ENCODE data around the gene LRRC2. TPM values are rescaled to one million over a fixed set of nuclear protein-coding genes. Genes with fewer than 3 reads are reported as not detected.

Gene LRRC2
- total and polyA plus RNA-seq, 2 donors (not counting 1 experiment from before 2014, with no cell fraction given), result 3.8 to 6.0 TPM

GRCh38 chr3:46576386-46576785 is 10.3 kb upstream of the LRRC2 start:
- TF ChIP-seq, protein P1, sequence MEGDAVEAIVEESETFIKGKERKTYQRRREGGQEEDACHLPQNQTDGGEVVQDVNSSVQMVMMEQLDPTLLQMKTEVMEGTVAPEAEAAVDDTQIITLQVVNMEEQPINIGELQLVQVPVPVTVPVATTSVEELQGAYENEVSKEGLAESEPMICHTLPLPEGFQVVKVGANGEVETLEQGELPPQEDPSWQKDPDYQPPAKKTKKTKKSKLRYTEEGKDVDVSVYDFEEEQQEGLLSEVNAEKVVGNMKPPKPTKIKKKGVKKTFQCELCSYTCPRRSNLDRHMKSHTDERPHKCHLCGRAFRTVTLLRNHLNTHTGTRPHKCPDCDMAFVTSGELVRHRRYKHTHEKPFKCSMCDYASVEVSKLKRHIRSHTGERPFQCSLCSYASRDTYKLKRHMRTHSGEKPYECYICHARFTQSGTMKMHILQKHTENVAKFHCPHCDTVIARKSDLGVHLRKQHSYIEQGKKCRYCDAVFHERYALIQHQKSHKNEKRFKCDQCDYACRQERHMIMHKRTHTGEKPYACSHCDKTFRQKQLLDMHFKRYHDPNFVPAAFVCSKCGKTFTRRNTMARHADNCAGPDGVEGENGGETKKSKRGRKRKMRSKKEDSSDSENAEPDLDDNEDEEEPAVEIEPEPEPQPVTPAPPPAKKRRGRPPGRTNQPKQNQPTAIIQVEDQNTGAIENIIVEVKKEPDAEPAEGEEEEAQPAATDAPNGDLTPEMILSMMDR (conservative IDR thresholded peaks at IDR 0.05 in 1 of 2, IDR thresholded peaks at IDR 0.05 in 1 of 2; ENCODE audit: low read depth in 1 of 2, low read length in 2 of 2), result no peak
- TF ChIP-seq EZH2 (IDR thresholded peaks at IDR 0.05; ENCODE audit: low read length, missing control alignments), result no peak
- DNase-seq (ENCODE audit: low read depth in 2 of 2), result no peak
- H4K20me1 ChIP-seq (ENCODE audit: control insufficient read depth, extremely low read depth, insufficient read depth, low read length), result no peaks in the 10 kb centered on the region
- H2AFZ ChIP-seq (ENCODE audit: low read length), result no peak overlapping the region
- no peak overlapping the region for H3K4me2 ChIP-seq (ENCODE audit: extremely low read depth, insufficient read depth, low read length)
- H3K27ac ChIP-seq (ENCODE audit: insufficient read depth, low read length), result no peak overlapping the region
- no peaks in the 10 kb centered on the region for H3K4me1 ChIP-seq (ENCODE audit: control insufficient read depth, extremely low read depth, insufficient read depth, low read length)
- no peaks in the 10 kb centered on the region for H3K36me3 ChIP-seq (ENCODE audit: control insufficient read depth, insufficient read depth, low read length)
- H3K4me3 ChIP-seq (replicated peaks in 1 of 4; ENCODE audit: control extremely low read depth in 1 of 4, insufficient read depth in 1 of 4, low read depth in 3 of 4, low read length in 4 of 4), result no peak overlapping the region
- no peaks in the 10 kb centered on the region for H3K79me2 ChIP-seq (ENCODE audit: control insufficient read depth, insufficient read depth, low read length)
- no peaks in the 10 kb centered on the region for H3K9me3 ChIP-seq (ENCODE audit: control insufficient read depth, insufficient read depth, low read depth, low read length)
- no peaks in the 10 kb centered on the region for H3K27me3 ChIP-seq (ENCODE audit: control insufficient read depth, insufficient read depth, low read length)
- no peak overlapping the region for H3K9ac ChIP-seq (ENCODE audit: insufficient read depth, low read length)

- H3K27ac ChIP-seq (ENCODE audit: insufficient read depth, low read length), result no peak overlapping the region
- no peaks in the 10 kb centered on the region for H3K36me3 ChIP-seq (ENCODE audit: control insufficient read depth, insufficient read depth, low read length)
- TF ChIP-seq, protein P1 (conservative IDR thresholded peaks at IDR 0.05 in 1 of 2, IDR thresholded peaks at IDR 0.05 in 1 of 2; ENCODE audit: low read depth in 1 of 2, low read length in 2 of 2), result no peak
- TF ChIP-seq EZH2 (IDR thresholded peaks at IDR 0.05; ENCODE audit: low read length, missing control alignments), result no peak
- no peak overlapping the region for H3K4me3 ChIP-seq (replicated peaks in 1 of 4; ENCODE audit: control extremely low read depth in 1 of 4, insufficient read depth in 1 of 4, low read depth in 3 of 4, low read length in 4 of 4)
- H3K9me3 ChIP-seq (ENCODE audit: control insufficient read depth, insufficient read depth, low read depth, low read length), result no peaks in the 10 kb centered on the region
- H4K20me1 ChIP-seq (ENCODE audit: control insufficient read depth, extremely low read depth, insufficient read depth, low read length), result no peaks in the 10 kb centered on the region
- no peaks in the 10 kb centered on the region for H3K79me2 ChIP-seq (ENCODE audit: control insufficient read depth, insufficient read depth, low read length)
- H3K9ac ChIP-seq (ENCODE audit: insufficient read depth, low read length), result no peak overlapping the region
- no peak for DNase-seq (ENCODE audit: low read depth in 2 of 2)
- no peak overlapping the region for H2AFZ ChIP-seq (ENCODE audit: low read length)
- H3K4me1 ChIP-seq (ENCODE audit: control insufficient read depth, extremely low read depth, insufficient read depth, low read length), result no peaks in the 10 kb centered on the region
- H3K27me3 ChIP-seq (ENCODE audit: control insufficient read depth, insufficient read depth, low read length), result no peaks in the 10 kb centered on the region
- no peak overlapping the region for H3K4me2 ChIP-seq (ENCODE audit: extremely low read depth, insufficient read depth, low read length)
Measured at GRCh38 chr3:46575577-46576222, 9.6 kb upstream of the LRRC2 start.

DNA sequence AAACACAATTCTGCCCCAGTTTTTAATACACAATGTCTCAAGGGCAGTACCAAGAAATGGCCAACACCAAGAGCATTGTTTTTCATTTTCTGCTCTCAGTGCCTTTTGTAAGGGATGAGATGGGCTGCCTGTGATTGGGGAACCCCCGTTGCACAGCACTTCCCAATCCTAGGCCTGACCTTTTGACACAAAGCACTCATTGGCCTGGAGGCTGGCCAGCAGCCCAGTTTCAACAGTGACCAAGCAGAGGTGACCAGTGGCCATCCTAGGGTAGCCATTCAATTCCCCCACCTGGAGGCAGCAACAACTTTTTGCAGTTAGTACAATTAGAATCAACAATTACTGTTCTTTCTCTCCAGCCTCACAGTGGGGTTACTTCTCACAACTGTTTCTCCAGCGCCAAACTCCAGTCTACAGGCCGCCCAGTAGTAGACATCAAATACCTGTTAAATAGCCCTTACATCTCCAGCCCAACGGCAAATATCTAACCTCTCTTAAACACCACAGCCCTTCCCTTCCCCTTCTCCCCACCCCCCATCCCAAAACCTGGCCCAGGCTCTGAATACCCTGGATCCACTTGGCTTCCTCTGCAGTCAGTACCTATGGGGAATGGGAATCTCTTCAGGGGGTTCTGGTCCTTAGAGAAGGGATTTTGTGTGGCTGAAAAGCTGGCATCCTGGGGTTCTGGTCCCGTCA is 8.9 kb upstream of the LRRC2 start:
- H2AFZ ChIP-seq (ENCODE audit: low read length), result no peak overlapping the region
- no peaks in the 10 kb centered on the region for H3K4me1 ChIP-seq (ENCODE audit: control insufficient read depth, extremely low read depth, insufficient read depth, low read length)
- H3K9me3 ChIP-seq (ENCODE audit: control insufficient read depth, insufficient read depth, low read depth, low read length), result no peaks in the 10 kb centered on the region
- no peaks in the 10 kb centered on the region for H3K36me3 ChIP-seq (ENCODE audit: control insufficient read depth, insufficient read depth, low read length)
- H3K4me2 ChIP-seq (ENCODE audit: extremely low read depth, insufficient read depth, low read length), result no peak overlapping the region
- no peak overlapping the region for H3K27ac ChIP-seq (ENCODE audit: insufficient read depth, low read length)
- H4K20me1 ChIP-seq (ENCODE audit: control insufficient read depth, extremely low read depth, insufficient read depth, low read length), result no peaks in the 10 kb centered on the region
- DNase-seq (ENCODE audit: low read depth in 2 of 2), result no peak
- no peaks in the 10 kb centered on the region for H3K27me3 ChIP-seq (ENCODE audit: control insufficient read depth, insufficient read depth, low read length)
- TF ChIP-seq EZH2 (IDR thresholded peaks at IDR 0.05; ENCODE audit: low read length, missing control alignments), result no peak
- TF ChIP-seq, protein P1 (conservative IDR thresholded peaks at IDR 0.05 in 1 of 2, IDR thresholded peaks at IDR 0.05 in 1 of 2; ENCODE audit: low read depth in 1 of 2, low read length in 2 of 2), result no peak
- no peaks in the 10 kb centered on the region for H3K79me2 ChIP-seq (ENCODE audit: control insufficient read depth, insufficient read depth, low read length)
- H3K9ac ChIP-seq (ENCODE audit: insufficient read depth, low read length), result no peak overlapping the region
- H3K4me3 ChIP-seq (replicated peaks in 1 of 4; ENCODE audit: control extremely low read depth in 1 of 4, insufficient read depth in 1 of 4, low read depth in 3 of 4, low read length in 4 of 4), result no peak overlapping the region
